Thyroid gland (tissue), 4 donors: ENCODE results near the gene MAN2C1. TPM values are rescaled to one million over a fixed set of nuclear protein-coding genes. Genes with fewer than 3 reads are reported as not detected.

Source experiments
- DNase-seq, 2 donors: peaks; one replicate each; pipeline ENCODE4 v3.0.0-alpha.2; 2019
- H3K27ac ChIP-seq, 3 donors: fragments of 200-600 bp; sonication (generic); 1 replicate in 2 of 3; 2 replicates in 1 of 3; pipeline ENCODE4 v1.5.1; 2016 to 2019; ENCODE audit warnings: mild to moderate bottlenecking in 1 of 3, moderate library complexity in 1 of 3
- H3K27me3 ChIP-seq: fragments of 200-600 bp; sonication (generic); one replicate; pipeline ENCODE4 v1.5.1; 2019
- H3K36me3 ChIP-seq, 2 donors: fragments of 200-600 bp; sonication (generic); one replicate each; pipeline ENCODE4 v1.5.1; 2016 to 2019
- H3K4me1 ChIP-seq, 2 donors: fragments of 200-600 bp; sonication (generic); one replicate each; pipeline ENCODE4 v1.5.1; 2017 to 2019
- H3K4me3 ChIP-seq, 3 donors: fragments of 200-600 bp; sonication (generic); replicated peaks in 1 of 3; 1 replicate in 2 of 3; 2 replicates in 1 of 3; pipeline ENCODE4 v1.5.1; 2016; ENCODE audit warnings: mild to moderate bottlenecking in 1 of 3
- H3K9me3 ChIP-seq: fragments of 200-600 bp; sonication (generic); one replicate; pipeline ENCODE4 v1.5.1; 2017
- CTCF ChIP-seq, 6 experiments: fragments of 200-600 bp in 3 of 6; fragments of 450-650 bp in 3 of 6; sonication (generic) in 3 of 6; IDR thresholded peaks; one replicate each; pipeline ENCODE4 v1.5.1; 2016 to 2019; ENCODE audit warnings: antibody characterized with exemption in 6 of 6, mild to moderate bottlenecking in 2 of 6, inconsistent platforms in 1 of 6, moderate library complexity in 1 of 6
- POLR2A ChIP-seq, 2 donors: fragments of 450-650 bp; IDR thresholded peaks; one replicate each; pipeline ENCODE4 v1.6.1; 2017; ENCODE audit warnings: antibody characterized with exemption in 2 of 2, mild to moderate bottlenecking in 2 of 2, moderate library complexity in 1 of 2
- WGBS, 2 donors: methylation state at CpG; one replicate each; pipeline ENCODE4 v1.1.5; 2017; 5-methylcytosine and 5-hydroxymethylcytosine counted together
- intact Hi-C: fragments of 100-400 bp; cut with DNase I; formaldehyde crosslinking; loops from one replicate; pipeline ENCODE4 v1.15.1; 2023
- total RNA-seq, 4 donors: library from RNA; depleted of rRNA; stranded (reverse); fragments of >200 nt; gene quantifications; one replicate each; pipeline ENCODE4 v1.2.3, GENCODE V29; 2016

MAN2C1 gene
- total RNA-seq, 4 donors from 2014 or later = 200 to 357 (median 226) TPM

- Histone ChIP-seq H3K4me1 (peaks cover 0 to 1% of the 10 kb centered on the region in 2 donors), H3K27me3 (no peaks in the 10 kb centered on the region), H3K27ac (no peak overlapping the region), H3K9me3 (no peaks in the 10 kb centered on the region), H3K36me3 (peaks cover 22 to 50% of the 10 kb centered on the region in 2 donors), H3K4me3 (no peak overlapping the region)
- intact Hi-C loops = loop anchor here (10.0 kb wide), 1 partner anchor 293 kb away; no protein-coding TSS in a partner anchor
- no peak for DNase-seq
- TF ChIP-seq POLR2A (IDR thresholded peaks at IDR 0.05) (no peak), CTCF (IDR thresholded peaks at IDR 0.05) (no peak)
- WGBS, 2 donors = 88 to 98% methylated on average over 6 to 7 of the region's 13 CpGs
Measured at GRCh38 chr15:75361989-75362641, 6.3 kb downstream of the MAN2C1 start.

- TF ChIP-seq CTCF (IDR thresholded peaks at IDR 0.05) (no peak), POLR2A (IDR thresholded peaks at IDR 0.05) (no peak)
- 96 to 97% methylated on average over 8 to 9 of the region's 10 CpGs for WGBS, 2 donors
- intact Hi-C loops = loop anchor here (10.0 kb wide), 1 partner anchor 293 kb away; no protein-coding TSS in a partner anchor
- Histone ChIP-seq H3K36me3 (peaks cover 22 to 57% of the 10 kb centered on the region in 2 donors), H3K4me1 (no peaks in the 10 kb centered on the region), H3K9me3 (no peaks in the 10 kb centered on the region), H3K27me3 (no peaks in the 10 kb centered on the region), H3K27ac (no peak overlapping the region), H3K4me3 (no peak overlapping the region)
- DNase-seq = no peak
Measured at GRCh38 chr15:75361361-75361988, 6.9 kb downstream of the MAN2C1 start.

DNA sequence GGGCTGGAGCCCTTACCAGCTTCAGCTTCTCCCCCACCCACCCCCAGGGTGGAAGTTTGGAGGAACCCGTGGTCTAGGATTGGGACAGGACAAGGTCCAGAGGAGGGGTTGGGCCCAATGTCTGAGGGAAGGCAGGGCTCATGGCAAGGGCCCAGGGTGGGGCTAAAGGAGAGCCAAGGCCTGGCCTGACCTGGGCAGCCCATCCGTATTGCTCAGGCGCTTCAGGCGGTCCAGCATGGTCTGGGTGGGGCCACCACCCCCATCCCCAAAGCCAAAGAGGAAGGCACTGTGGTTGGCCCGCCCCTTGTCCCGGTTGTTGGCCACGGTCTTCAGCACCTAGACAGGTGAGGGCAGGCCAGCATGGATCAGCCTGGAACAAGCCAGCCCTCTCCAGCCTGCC lies 7.6 kb downstream of the MAN2C1 start:
- 98 to 100% methylated on average over 1 to 6 of the region's 7 CpGs for WGBS, 2 donors
- no peak overlapping the region for H3K4me3 ChIP-seq
- peaks cover 21 to 63% of the 10 kb centered on the region in 2 donors for H3K36me3 ChIP-seq
- no peaks in the 10 kb centered on the region for H3K4me1 ChIP-seq
- DNase-seq = no peak
- intact Hi-C loops = loop anchor here (10.0 kb wide), 1 partner anchor 294 kb away; no protein-coding TSS in a partner anchor
- H3K9me3 ChIP-seq = no peaks in the 10 kb centered on the region
- TF ChIP-seq CTCF (IDR thresholded peaks at IDR 0.05) (no peak), POLR2A (IDR thresholded peaks at IDR 0.05) (no peak)
- no peak overlapping the region for H3K27ac ChIP-seq
- H3K27me3 ChIP-seq = no peaks in the 10 kb centered on the region

GRCh38 chr15:75360391-75360790 lies 8.0 kb downstream of the MAN2C1 start:
- no peak for DNase-seq
- TF ChIP-seq CTCF (IDR thresholded peaks at IDR 0.05) (no peak), POLR2A (IDR thresholded peaks at IDR 0.05) (no peak)
- Histone ChIP-seq H3K4me3 (no peak overlapping the region), H3K9me3 (no peaks in the 10 kb centered on the region), H3K27ac (no peak overlapping the region), H3K36me3 (peaks cover 20 to 61% of the 10 kb centered on the region in 2 donors), H3K4me1 (no peaks in the 10 kb centered on the region), H3K27me3 (no peaks in the 10 kb centered on the region)
- intact Hi-C loops = loop anchor here (10.0 kb wide), 1 partner anchor 294 kb away; no protein-coding TSS in a partner anchor
- WGBS, 2 donors = 86 to 100% methylated on average over 1 of the region's 1 CpG
